ENCODE measurements around the gene SMCO3.

Gene SMCO3

GRCh38 chr12:14814014-14814413 lies at the start of gene SMCO3:
SMCO3 (minus strand) TSS chr12:14814182; CDS start chr12:14806680, 7,502 bp downstream.
- no peak for DNase-seq (ENCODE audit: low read depth)

DNA sequence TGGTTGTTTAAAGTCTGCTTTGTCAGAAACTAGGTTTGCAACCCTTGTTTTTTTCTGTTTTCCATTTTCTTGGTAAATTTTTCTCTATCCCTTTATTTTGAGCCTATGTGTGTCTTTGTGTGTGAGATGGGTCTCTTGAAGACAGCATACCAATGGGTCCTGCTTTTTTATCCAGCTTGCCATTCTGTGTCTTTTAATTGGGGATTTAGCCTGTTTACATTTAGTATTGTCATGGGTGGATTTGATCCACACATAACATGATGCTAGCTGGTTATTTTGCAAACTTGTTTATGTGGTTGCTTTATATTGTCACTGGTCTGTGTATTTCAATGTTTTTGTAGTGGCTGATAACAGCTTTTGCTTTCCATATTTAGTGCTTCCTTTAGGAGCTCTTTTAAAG lies 46.5 kb upstream of the SMCO3 start:
- DNase-seq (ENCODE audit: low read depth) = no peak

DNA sequence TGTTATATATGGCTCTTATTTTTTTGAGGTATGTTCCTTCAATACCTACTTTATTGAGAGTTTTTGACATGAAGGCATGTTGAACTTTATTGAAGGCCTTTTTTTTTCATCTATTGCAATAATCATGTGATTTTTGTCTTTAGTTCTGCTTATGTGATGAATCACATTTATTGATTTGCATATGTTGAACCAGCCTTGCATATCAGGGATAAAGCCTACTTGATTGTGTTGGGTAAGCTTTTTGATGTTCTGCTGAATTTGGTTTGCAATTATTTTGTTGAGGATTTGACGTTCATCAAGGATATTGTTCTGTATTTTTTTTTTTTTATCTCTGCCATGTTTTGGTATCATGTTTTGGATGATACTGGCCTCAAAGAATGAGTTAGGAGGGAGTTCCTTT lies 44.5 kb upstream of the SMCO3 start:
- DNase-seq (ENCODE audit: low read depth) = no peak

GRCh38 chr12:14854586-14855183 lies 40.7 kb upstream of the SMCO3 start:
- no peak for DNase-seq (ENCODE audit: low read depth)

DNA sequence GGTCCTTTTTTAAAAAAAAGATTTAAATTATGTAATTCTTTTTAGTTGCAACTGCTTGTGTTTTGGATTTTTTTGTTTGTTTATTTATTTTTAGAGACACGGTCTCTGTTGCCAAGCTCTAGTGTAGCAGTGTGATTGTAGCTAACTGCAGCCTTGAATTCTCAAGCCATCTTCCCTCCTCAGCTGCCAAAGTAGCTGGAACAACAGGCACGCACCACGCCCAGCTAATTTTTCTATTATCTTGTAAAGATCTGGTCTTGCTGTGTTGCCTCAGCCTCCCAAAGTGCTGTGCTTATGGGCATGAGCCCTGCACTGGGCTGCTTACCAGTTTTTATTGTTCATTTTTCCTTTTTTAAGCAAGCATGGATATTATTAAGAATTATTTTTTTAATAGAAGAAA lies 40.0 kb upstream of the SMCO3 start:
- no peak for DNase-seq (ENCODE audit: low read depth)

DNA sequence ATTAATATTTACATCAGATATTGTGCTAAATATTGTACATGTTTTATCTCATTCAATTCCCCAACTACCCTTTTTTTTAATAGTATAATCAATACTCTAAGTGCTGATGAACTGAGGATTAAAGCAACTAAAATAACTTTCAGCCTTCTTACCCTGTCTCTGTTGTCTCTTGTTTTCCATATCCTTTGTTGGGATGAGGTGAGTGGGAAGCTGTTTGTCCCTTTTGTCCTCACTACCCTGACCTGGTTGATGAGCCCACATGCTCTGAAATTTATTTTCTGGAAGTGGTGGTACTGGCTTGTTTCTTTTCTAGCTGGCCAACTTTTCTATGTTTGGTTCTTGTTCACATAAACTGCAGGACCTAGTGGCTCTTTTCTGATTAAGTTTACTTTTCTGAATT lies 38.9 kb upstream of the SMCO3 start:
- no peak for DNase-seq (ENCODE audit: low read depth)

- DNase-seq (ENCODE audit: low read depth) = no peak
These were observed 37.1 kb upstream of the SMCO3 start for GRCh38 chr12:14850929-14851663.

GRCh38 chr12:14849661-14850060 lies 35.7 kb upstream of the SMCO3 start:
- DNase-seq (ENCODE audit: low read depth) = no peak

GRCh38 chr12:14846876-14847580 lies 33.0 kb upstream of the SMCO3 start:
- no peak for DNase-seq (ENCODE audit: low read depth)

DNA sequence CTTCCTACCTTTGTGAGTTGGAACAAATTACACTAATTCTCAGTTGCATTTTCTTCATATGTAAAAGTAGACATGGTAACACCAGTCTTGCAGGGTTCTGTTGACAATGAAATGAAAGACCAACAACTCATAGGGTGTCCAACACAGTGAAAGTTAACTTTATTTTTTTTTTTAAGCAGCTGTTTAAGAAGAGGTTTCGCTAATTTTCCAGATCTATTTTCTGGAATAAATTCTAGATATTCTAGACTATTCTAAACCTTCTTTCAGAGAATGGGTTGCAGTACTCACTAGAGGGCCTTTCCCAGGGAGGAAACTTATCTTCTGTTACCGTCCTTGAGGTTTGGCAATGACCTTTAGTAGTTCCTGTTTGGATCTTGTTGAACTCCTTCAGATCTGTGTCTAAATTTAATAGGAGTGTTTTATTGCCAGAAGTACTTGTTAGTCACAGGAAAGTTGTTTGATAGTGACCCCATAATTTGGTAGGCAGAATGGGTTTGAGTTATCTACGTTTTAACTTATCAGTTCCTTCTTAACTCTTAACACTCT lies 32.1 kb upstream of the SMCO3 start:
- DNase-seq (ENCODE audit: low read depth) = no peak

- DNase-seq (ENCODE audit: low read depth) = peak; percentile 15
These were observed 31.4 kb upstream of the SMCO3 start for GRCh38 chr12:14845350-14845750.

- no peak for DNase-seq (ENCODE audit: low read depth)
These were observed 30.4 kb upstream of the SMCO3 start for GRCh38 chr12:14844401-14844800.

GRCh38 chr12:14843425-14843887 lies 29.5 kb upstream of the SMCO3 start, which contains the start of gene ART4:
ART4 (minus strand) TSS chr12:14843526; CDS start chr12:14843113, 413 bp downstream.
- DNase-seq (ENCODE audit: low read depth) = no peak

GRCh38 chr12:14842315-14842714 lies 28.3 kb upstream of the SMCO3 start:
- no peak for DNase-seq (ENCODE audit: low read depth)

GRCh38 chr12:14841761-14842160 lies 27.8 kb upstream of the SMCO3 start:
- DNase-seq (ENCODE audit: low read depth) = no peak

DNA sequence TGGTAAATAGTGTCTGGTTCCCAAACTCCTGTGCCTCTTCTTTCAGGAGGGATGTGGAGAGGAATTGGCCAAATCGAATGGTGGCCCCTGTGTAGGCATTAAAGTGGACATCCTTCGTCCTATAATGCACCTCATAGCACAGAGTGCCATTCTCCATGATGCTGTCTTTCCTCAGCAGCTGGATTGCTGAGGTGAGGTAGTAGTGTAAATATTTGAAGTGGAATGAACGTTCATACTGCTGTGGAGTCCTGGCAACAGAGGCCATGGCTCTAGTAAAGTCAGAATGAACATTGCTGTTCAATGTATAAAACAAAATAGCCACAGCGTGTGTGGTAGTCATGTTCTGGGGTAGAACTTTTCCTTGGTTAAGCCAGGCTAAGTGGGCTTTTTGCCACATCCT lies 26.6 kb upstream of the SMCO3 start:
- no peak for DNase-seq (ENCODE audit: low read depth)

DNA sequence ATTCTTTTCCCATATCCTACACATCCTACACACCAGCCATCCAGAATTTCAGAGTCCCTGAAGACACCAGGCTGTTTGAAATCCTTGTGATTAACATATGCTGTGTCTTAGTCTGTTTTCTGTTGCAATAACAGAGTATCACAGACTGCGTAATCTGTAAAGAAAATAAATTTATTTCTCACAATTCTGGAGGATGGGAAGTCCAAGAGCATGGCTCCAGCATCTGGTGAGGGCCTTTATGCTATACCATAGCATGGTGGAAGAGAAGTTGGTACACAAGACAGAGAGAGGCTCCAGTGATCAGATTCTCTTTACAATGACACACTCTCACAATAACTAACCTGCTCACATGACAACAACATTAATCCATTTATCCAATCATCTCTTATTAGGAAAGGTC lies 25.3 kb upstream of the SMCO3 start:
- DNase-seq (ENCODE audit: low read depth) = no peak

- DNase-seq (ENCODE audit: low read depth) = no peak
These were observed 22.6 kb upstream of the SMCO3 start for GRCh38 chr12:14836336-14837210.

DNA sequence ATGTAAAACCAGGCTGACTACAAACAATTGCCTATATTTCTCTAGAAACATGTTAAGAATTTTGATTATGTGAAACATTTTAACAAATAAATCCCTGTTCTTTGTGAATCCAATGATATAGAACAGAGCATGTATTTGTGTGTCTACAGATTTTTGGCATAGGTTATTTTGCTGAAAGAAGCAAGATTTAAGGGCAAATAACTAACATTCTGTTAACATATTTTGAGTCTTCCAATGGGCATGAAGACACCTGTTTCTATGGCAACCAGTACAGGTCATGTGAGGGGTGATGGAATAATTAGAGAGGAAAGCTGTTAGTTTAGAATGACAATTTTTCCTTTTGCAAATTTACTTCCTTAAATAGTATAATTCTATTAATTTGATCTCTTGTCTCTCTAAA lies 20.5 kb upstream of the SMCO3 start:
- no peak for DNase-seq (ENCODE audit: low read depth)

GRCh38 chr12:14833952-14834351 lies 20.0 kb upstream of the SMCO3 start:
- DNase-seq (ENCODE audit: low read depth) = no peak

GRCh38 chr12:14833336-14833735 lies 19.4 kb upstream of the SMCO3 start:
- no peak for DNase-seq (ENCODE audit: low read depth)

DNA sequence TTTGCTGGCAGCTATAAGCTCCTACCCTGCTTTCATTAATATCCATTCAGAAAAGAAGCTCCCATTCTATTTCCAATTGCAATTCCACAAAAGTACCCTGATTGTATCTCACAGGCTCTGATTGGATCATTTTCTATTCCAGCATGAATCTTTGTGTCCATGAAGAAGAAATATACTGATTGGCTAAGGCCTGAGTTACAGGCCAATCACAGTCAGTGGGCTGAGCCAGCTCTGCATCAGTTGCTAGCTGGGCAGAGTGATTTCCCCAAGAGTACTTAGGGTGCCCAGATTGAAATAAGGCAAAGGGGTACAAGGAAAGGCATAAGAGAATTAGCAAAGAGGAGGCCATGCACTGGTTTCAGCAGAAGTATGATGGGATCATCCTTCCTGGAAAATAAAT lies 14.9 kb upstream of the SMCO3 start:
- no peak for DNase-seq (ENCODE audit: low read depth)

Measured in stimulated activated CD8-positive, alpha-beta memory T cell treated with anti-CD3 and anti-CD28 coated beads, Interleukin-12 subunit alpha, Interleukin-12 subunit beta, amount 100 ng/mL, for 1 hour (primary cell).